Activated CD4-positive, alpha-beta T cell treated with anti-CD3 and anti-CD28 coated beads for 48 hours (primary cell): Measurements from ENCODE around the gene HDAC7.

Experiments used
- DNase-seq: peaks from one replicate; pipeline ENCODE4 v3.0.0-alpha.2; 2020

The HDAC7 gene

DNA sequence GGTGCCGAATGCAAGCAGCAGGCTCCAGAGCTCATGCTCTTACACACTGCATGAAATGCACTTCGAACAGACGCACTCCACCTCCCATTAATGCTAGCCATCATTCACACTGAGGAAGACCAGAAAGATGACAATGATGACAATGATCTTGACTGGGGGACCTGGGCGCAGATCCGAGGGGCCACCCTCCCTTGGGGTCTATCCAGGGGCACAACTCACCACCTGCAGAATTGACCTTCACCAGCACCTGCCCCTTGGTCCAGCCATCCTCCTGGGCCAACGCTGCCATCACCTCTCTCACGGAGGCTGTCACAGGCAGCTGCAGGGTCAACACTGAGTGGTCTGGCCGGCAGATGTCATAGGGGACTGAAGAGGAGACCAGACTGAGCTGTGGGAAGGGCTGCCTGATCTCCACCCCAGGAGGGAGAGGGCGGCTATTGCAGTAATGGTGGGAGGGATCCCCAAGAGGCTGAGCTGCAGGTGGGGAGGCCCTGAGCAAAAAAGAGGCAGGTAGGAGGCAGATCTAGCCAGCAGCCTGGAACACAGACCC is 76.3 kb downstream of the HDAC7 start:
- no peak for DNase-seq

DNA sequence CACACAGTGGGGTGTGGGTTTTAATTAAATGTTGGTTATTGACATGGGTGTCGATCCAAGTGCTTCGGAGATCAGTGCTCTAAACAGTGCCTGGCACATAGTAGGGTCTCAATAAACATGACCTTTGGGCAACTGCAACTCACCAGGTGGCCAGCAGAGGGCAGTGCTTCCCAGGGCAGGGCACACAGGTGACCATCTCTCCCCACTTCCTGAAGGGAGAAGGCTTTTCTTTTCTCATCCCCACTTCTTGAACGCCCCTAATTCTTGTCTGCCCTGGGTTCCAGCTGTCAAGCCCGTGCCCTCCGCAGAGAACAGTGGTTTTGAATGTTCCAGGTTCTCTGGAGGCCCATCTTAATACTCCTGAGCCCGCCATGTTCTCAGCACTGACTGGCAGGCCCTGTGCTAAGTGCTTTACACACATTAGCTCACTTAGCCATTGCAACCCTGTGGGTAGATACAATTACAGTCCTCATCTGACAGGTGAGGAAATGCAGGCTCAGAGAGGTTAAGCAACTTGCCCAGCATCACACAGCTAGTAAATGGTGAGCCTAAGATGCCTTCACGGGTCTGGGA is 77.4 kb downstream of the HDAC7 start:
- peak; percentile 84 for DNase-seq

DNA sequence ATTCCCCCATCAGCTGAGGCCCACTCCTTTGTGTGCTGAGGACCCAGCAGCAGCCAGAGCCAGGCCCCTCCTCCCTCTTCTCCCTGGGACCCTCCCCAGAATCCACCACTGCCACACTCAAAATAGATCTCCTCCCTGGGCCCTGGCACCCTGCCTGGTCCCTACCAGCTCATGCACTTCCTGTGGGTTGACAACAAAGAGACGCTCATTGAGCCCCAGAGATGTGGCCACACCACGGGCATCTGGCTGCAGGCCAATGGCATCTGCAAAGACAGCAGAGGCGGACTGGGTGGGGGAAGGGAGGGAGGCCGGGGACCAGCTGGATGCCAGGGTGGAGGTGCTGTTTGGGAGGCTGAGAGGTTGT is 78.4 kb downstream of the HDAC7 start:
- DNase-seq, result peak; percentile 65

DNA sequence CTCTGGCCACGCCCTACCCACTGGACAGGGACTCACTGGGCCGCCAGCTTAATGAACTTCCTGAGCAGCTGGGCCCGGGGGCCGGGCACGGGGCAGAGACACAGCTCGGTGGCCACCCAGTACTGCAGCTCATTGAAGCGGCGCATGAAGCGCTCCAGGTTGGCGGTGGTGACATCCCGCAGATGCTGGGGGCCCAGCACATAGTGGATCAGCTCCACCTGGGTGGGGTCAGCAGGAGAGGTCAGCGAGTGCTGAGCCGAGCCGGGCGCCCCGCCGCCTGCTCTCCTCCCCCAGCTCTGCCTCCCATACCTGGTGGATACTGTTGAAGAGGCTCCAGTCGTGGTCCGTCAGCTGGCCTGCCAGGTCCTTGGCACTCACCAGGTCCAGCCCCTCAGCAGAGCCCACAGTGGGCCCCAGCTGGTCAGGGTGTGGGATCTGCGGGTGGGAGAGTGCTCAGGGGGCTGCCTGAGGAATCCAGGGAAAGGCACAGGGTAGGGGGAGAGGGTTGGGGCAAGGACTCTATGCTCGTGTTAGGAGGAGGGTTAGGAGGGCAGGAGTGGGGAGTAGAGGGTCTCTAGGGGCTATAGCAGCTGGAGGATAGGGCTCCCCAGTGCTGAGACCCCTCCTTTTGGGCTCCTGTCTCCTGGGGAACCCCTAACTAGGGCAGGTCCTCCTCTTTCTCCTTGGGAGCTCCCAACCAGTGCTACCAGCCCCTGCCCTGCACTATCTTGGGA is 78.9 kb downstream of the HDAC7 start:
- no peak for DNase-seq

DNA sequence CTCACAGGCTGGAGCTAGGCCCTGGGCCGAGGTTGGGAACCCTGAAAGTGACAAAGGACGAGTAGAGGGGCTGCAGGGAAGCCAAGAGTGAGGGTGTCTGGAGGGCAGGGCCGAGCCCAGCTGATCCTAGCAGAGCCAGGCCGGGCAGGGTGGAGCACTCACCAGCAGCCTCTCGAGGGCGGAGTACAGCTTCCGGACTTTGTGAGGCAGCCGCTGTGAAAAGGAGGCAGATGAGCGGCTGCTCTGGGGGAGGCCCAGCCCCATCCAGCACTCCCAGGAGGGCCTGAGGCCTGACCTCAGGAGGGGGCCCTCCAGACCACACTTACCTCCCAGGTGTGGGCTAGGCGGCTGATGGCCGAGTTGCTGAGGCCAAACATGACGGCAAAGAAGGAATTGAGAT is 79.7 kb downstream of the HDAC7 start:
- DNase-seq, result no peak

DNA sequence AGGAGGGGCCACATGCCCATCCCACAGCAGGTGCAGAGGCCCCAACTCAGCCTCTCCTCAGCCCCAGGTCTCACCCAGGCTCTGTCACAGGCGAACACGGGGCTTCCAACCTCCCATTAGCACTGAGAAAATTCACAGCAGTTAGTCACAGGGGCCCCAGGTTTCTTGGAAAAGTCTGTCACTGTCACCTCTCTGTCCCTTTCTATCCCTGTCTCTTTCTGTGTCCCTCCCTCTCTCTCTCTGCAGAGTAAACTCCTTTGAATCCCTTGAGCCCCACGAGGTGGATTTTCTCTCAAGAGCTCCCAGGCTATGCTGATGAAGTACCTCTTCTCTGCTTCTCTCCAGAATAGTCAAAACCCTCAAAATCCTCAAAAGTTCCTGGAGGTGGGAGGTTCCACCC is 80.4 kb downstream of the HDAC7 start:
- no peak for DNase-seq

DNA sequence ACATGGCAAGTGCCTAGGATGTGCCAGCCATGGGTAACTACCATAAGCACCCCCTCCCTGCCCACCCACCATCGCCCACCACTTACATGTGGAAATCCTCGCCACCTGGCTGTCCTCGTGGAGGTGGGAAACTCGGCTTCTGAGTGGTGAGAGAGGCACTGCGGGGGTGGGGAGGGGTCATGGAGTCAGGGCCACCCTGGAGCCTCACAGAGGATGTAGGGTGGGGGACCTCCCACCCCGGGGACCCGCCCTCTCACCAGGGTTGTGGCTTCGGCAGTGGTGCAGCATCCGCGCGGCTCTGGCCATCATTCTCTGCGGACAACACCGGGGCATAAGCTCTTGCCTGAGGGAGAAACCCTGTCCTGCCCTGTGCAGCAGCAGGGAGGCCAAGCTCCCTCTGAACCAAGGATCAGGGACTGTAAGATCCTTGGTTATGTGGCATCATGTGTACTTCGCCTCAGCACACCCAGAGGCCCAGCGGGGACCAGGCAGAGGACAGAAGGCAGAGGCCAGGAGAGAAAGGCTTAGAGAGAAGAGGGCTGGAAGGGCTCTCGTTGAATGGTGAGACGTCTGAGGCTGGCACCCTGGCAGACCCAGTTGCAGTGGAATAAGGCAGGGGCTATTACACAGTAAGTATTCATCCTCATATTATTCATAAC is 81.6 kb downstream of the HDAC7 start:
- DNase-seq, result no peak

DNA sequence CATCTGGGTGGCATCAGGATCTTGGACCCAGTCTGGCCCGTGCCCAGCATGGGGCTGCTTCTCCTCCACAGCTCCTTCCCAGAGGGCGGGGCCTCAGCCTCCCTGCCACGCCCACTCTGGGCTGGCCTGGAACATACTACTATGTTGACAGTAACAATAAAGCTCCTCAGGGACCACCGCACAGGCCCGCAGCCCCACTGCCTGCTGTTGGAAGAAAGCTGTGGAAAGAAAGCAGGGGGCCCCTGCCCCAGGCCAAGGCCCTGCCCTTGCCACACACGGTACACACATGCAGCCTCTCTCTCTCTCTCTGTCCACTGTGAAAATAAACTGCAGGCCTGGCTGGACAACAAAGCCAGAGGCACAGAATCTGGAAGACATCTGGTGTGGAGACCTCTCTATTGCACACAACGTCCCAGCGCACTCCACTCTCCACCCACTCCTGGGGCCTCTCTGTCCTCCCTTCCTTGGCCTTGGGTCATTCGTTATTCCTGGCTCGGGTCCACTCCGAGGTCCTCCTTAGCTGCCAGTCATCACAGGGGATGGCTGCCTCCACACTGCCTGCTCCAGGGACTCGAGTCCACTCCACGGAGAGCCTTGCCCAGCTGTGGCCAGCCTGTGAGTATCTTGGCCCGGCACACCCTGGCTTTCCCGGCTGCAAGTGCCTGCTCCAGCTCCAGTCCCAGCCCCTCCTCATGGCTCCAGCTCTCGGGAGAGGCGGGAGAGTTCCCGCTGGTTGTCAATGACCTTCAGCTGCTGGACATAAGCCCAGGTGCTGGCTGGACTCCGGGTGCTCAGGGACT is 82.6 kb downstream of the HDAC7 start:
- no peak for DNase-seq

DNA sequence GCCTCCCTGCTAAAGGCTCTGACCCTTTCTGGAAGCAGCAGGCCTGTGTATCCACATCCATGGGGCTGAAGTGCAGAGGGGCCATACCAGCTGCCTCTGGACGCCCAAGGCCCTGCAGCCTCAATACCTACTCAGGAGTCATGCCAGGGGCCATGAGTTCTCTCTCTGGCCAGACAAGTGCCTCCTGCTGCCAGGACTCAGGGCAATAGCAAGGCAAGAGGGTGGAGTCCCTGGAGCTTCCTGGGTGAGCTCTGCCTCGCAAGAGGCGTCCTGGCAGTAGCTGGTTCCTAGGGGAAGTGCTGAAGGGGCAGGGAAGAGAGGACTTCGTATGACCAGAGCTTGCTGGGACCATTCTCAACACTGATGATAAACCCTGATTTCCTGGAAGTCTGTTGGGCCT is 83.5 kb downstream of the HDAC7 start:
- no peak for DNase-seq

DNA sequence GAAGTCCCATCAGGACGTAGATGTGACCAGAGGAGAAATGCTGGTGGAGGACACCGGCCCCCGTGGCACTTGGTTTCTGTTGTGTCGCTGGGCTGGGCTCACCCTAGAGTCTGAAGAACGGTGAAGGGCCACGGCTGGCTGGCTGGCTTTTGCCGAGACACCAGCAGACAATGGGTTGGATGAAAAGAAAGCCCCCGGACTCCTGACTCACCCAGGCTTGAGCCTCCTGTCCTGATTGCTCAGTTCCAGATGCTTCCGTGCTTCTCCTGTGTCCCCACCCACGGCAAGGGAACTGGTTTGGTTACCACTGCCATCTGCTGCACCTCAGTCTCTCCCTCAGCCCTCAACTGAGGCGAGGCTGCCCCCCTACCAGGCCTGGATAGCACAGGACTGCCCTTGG is 84.1 kb downstream of the HDAC7 start:
- no peak for DNase-seq

DNA sequence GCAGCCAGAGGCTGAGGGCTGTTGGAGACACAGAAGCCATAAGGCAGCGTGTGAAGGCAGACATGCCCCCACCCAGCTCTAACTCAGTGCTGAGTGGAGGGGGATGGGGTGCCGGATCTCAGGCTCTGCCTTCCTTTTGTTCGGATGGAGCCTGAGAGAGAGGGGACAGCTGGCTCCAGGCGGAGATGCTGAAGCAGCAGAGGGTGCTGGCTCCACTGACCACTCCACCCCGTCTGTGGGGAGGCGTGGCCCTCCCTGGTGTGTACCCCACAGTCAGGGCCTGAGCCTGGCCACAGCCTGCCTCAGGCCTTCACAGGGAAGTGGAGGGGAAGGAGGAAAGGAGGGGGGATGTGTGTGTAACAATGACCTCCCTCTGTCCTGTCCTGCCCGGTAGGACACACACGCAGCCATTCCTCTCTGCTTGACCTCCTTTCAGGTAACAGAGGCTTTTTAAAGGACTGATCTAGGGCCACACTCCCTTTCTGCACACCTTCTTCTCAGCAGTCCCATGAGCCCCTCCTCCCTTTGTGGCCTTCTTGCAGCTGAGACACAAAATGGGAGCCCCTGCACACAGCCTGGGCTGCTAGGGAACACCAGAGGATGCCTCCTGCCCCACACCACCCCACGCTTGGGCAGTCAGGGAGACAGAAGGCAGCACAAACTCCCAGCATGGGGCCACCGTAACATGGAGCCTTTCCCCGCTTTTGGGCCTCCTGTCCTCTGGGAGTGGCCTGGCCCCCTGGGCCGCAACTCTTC is 84.8 kb downstream of the HDAC7 start:
- no peak for DNase-seq

DNA sequence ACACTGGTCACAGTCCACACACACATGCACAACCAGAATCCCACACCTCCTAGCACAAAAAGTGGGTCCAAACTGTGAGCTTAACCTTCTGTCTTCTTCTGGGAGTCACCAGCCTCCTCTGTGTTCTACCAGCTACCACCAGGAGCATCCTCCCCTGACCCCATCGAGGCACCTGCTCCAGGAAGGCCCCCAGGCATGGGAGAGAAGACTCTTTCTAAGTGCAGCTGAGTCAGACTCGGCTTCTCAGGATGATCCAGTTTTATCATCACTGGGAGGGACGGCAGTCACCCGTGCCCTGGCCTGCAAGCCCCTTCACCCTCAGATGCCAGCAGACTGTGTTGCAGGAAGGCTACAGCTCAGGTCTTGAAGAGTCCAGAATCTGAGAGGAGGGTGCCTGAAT is 86.6 kb downstream of the HDAC7 start:
- no peak for DNase-seq
